NCI-H2029 (cell line): ENCODE measurements around the gene RABEP2.
A peak's percentile ranks its signal among the peaks of the same experiment; 100 is the strongest.
"Not testable (repeated sequence)": the region's sequence is repeated elsewhere in the genome, so short reads cannot be mapped to it uniquely, and the experiment has no call there.

ENCODE experiments used
- DNase-seq: peaks from one replicate; lab custom pipeline; 2025; lab: John Stamatoyannopoulos, UW

RABEP2 gene

GRCh38 chr16:28903344-28904042 is 21.5 kb downstream of the RABEP2 start:
- DNase-seq = no peak

- DNase-seq = no peak
Measured at GRCh38 chr16:28902909-28903308, 22.1 kb downstream of the RABEP2 start.

- DNase-seq = no peak
Measured at GRCh38 chr16:28901862-28902261, 23.2 kb downstream of the RABEP2 start.

GRCh38 chr16:28900601-28901000 is 24.4 kb downstream of the RABEP2 start:
- no peak for DNase-seq

GRCh38 chr16:28899882-28900590 is 25.0 kb downstream of the RABEP2 start:
- DNase-seq = no peak

- DNase-seq = no peak
Measured at GRCh38 chr16:28898942-28899341, 26.1 kb downstream of the RABEP2 start.

GRCh38 chr16:28898266-28898665 is 26.8 kb downstream of the RABEP2 start:
- no peak for DNase-seq

- no peak for DNase-seq
Measured at GRCh38 chr16:28897826-28898225, 27.2 kb downstream of the RABEP2 start.

- no peak for DNase-seq
Measured at GRCh38 chr16:28895609-28896008, 29.4 kb downstream of the RABEP2 start.

- DNase-seq = no peak
Measured at GRCh38 chr16:28893291-28893690, 31.7 kb downstream of the RABEP2 start.

- no peak for DNase-seq
Measured at GRCh38 chr16:28891964-28892890, 32.8 kb downstream of the RABEP2 start.

- DNase-seq = not testable (repeated sequence)
Measured at GRCh38 chr16:28890355-28890754, 34.7 kb downstream of the RABEP2 start.

GRCh38 chr16:28886945-28887344 is 38.1 kb downstream of the RABEP2 start:
- DNase-seq = no peak

GRCh38 chr16:28884045-28884444 is 41.0 kb downstream of the RABEP2 start:
- no peak for DNase-seq

GRCh38 chr16:28883221-28883996 is 41.6 kb downstream of the RABEP2 start:
- no peak for DNase-seq

GRCh38 chr16:28882551-28883160 is 42.4 kb downstream of the RABEP2 start:
- DNase-seq = no peak

- DNase-seq = not testable (repeated sequence)
Measured at GRCh38 chr16:28881565-28881964, 43.5 kb downstream of the RABEP2 start.

GRCh38 chr16:28880955-28881354 is 44.1 kb downstream of the RABEP2 start:
- DNase-seq = no peak

- no peak for DNase-seq
Measured at GRCh38 chr16:28880589-28880915, 44.5 kb downstream of the RABEP2 start.

GRCh38 chr16:28879841-28880588 is 45.0 kb downstream of the RABEP2 start:
- peak; percentile 69 for DNase-seq
